IMR-90 (cell line): ENCODE data around the gene LRRC10B. TPM values are rescaled to one million over a fixed set of nuclear protein-coding genes. Genes with fewer than 3 reads are reported as not detected.

Experiments
- ATAC-seq: fragments of 200-7000 bp; cut with Tn5 transposase; 2 replicates; pipeline ENCODE4 v1.9.1; 2020; ENCODE audit warnings: low read depth, mild to moderate bottlenecking, moderate library complexity
- BruUV-seq: library from RNA; stranded (reverse); fragments of 400-500 nt; replicated peaks from 2 replicates; lab custom pipeline; 2021; lab: Mats Ljungman, UMichigan
- CTCF ChIA-PET: fragments of 300-600 bp; formaldehyde crosslinking; extraction: SDS; loops from one replicate; lab custom pipeline; 2021; ENCODE audit warnings: antibody characterized with exemption; lab: Yijun Ruan, JAX
- POLR2A ChIA-PET: fragments of 300-600 bp; sonication (Branson Sonifier 250); formaldehyde crosslinking; loops from one replicate; lab custom pipeline; 2022; ENCODE audit warnings: antibody characterized with exemption; ENCODE audit not compliant: unreplicated experiment; lab: Charles Lee
- DNase-seq: peaks from one replicate; pipeline ENCODE4 v3.0.0; 2013
- H2AFZ ChIP-seq: replicated peaks from 2 replicates; pipeline ENCODE3; 2013; ENCODE audit warnings: low read length, mild to moderate bottlenecking; ENCODE audit not compliant: poor library complexity
- H2AK5ac ChIP-seq: 2 replicates; pipeline ENCODE4 v1.6.1; 2013; ENCODE audit warnings: low read depth, low read length, inconsistent platforms
- H2AK9ac ChIP-seq: replicated peaks from 2 replicates; pipeline ENCODE3; 2013; ENCODE audit warnings: mild to moderate bottlenecking, low read depth, low read length, moderate library complexity; ENCODE audit not compliant: poor library complexity
- H2BK120ac ChIP-seq: 2 replicates; pipeline ENCODE4 v1.6.1; 2013; ENCODE audit warnings: low read depth, low read length, inconsistent platforms
- H2BK15ac ChIP-seq: 3 replicates; pipeline ENCODE4 v1.6.1; 2013; ENCODE audit warnings: low read depth, low read length, inconsistent platforms
- H2BK20ac ChIP-seq: 2 replicates; pipeline ENCODE4 v1.6.1; 2013; ENCODE audit warnings: low read depth, mild to moderate bottlenecking, inconsistent platforms, low read length, moderate library complexity
- H2BK5ac ChIP-seq: 2 replicates; pipeline ENCODE4 v1.6.1; 2013; ENCODE audit warnings: mild to moderate bottlenecking, low read depth, low read length, inconsistent platforms; ENCODE audit not compliant: poor library complexity, severe bottlenecking
- H3K14ac ChIP-seq: replicated peaks from 2 replicates; pipeline ENCODE4 v1.6.1; 2013; ENCODE audit warnings: low read depth, low read length, inconsistent platforms
- H3K18ac ChIP-seq: 2 replicates; pipeline ENCODE4 v1.6.1; 2013; ENCODE audit warnings: low read depth, low read length, control low read depth
- H3K23ac ChIP-seq: 2 replicates; pipeline ENCODE4 v1.6.1; 2013; ENCODE audit warnings: low read depth, low read length, inconsistent platforms
- H3K27ac ChIP-seq: 2 replicates; pipeline ENCODE4 v1.5.1; 2013; ENCODE audit warnings: mild to moderate bottlenecking, control low read depth, low read length; ENCODE audit not compliant: insufficient read depth
- H3K27me3 ChIP-seq: 2 replicates; pipeline ENCODE4 v1.6.1; 2013; ENCODE audit warnings: low read length; ENCODE audit not compliant: control insufficient read depth, insufficient read depth
- H3K36me3 ChIP-seq: 2 replicates; pipeline ENCODE4 v1.6.1; 2013; ENCODE audit warnings: low read length, mixed read lengths; ENCODE audit not compliant: control insufficient read depth, insufficient read depth
- H3K4ac ChIP-seq: 2 replicates; pipeline ENCODE4 v1.6.1; 2013; ENCODE audit warnings: low read depth, low read length, inconsistent platforms
- H3K4me1 ChIP-seq: 2 replicates; pipeline ENCODE4 v1.6.1; 2013; ENCODE audit warnings: low read length, mixed read lengths; ENCODE audit not compliant: control insufficient read depth, insufficient read depth
- H3K4me2 ChIP-seq: 2 replicates; pipeline ENCODE4 v1.6.1; 2013; ENCODE audit warnings: low read depth, mild to moderate bottlenecking, control low read depth, low read length, moderate library complexity
- H3K4me3 ChIP-seq: 2 replicates; pipeline ENCODE4 v1.5.1; 2013; ENCODE audit warnings: low read depth, mild to moderate bottlenecking, control low read depth, low read length, moderate library complexity; ENCODE audit not compliant: insufficient read depth
- H3K56ac ChIP-seq: 2 replicates; pipeline ENCODE4 v1.6.1; 2013; ENCODE audit warnings: low read length, inconsistent platforms; ENCODE audit not compliant: insufficient read depth; ENCODE audit errors: extremely low read depth
- H3K79me1 ChIP-seq, 2 experiments: 2 replicates each; pipeline ENCODE4 v1.6.1; 2013; ENCODE audit warnings: low read length in 2 of 2, inconsistent platforms in 1 of 2, low read depth in 1 of 2
- H3K9ac ChIP-seq: 2 replicates; pipeline ENCODE4 v1.6.1; 2013; ENCODE audit warnings: low read depth, low read length, control low read depth
- H3K9me1 ChIP-seq: 2 replicates; pipeline ENCODE4 v1.6.1; 2013; ENCODE audit warnings: low read length, inconsistent platforms; ENCODE audit not compliant: insufficient read depth
- H3K9me3 ChIP-seq: 2 replicates; pipeline ENCODE4 v1.6.1; 2013; ENCODE audit warnings: low read length; ENCODE audit not compliant: control insufficient read depth, insufficient read depth
- H4K20me1 ChIP-seq: 2 replicates; pipeline ENCODE4 v1.6.1; 2013; ENCODE audit warnings: low read length, inconsistent platforms; ENCODE audit not compliant: insufficient read depth
- H4K5ac ChIP-seq: 2 replicates; pipeline ENCODE4 v1.6.1; 2013; ENCODE audit warnings: mild to moderate bottlenecking, low read depth, low read length, control low read depth
- H4K8ac ChIP-seq, 2 experiments: 2 replicates each; pipeline ENCODE4 v1.6.1; 2013; ENCODE audit warnings: low read depth in 2 of 2, low read length in 2 of 2, control low read depth in 1 of 2, inconsistent platforms in 1 of 2
- H4K91ac ChIP-seq: 2 replicates; pipeline ENCODE4 v1.6.1; 2013; ENCODE audit warnings: low read depth, low read length, inconsistent platforms; ENCODE audit not compliant: insufficient read depth
- BHLHE40 ChIP-seq: fragments of 150-350 bp; IDR thresholded peaks from 2 replicates; pipeline ENCODE4 v1.6.1; 2016; ENCODE audit warnings: mild to moderate bottlenecking, low read depth, low read length
- CEBPB ChIP-seq: IDR thresholded peaks from 2 replicates; pipeline ENCODE4 v1.6.1; 2012; ENCODE audit warnings: low read depth, low read length, improper control_type of control experiment
- CHD1 ChIP-seq: IDR thresholded peaks from 2 replicates; pipeline ENCODE4 v1.6.1; 2012; ENCODE audit warnings: low read depth, low read length, improper control_type of control experiment
- ELK1 ChIP-seq: fragments of 150-350 bp; IDR thresholded peaks from 2 replicates; pipeline ENCODE4 v1.6.1; 2016; ENCODE audit warnings: low read depth, mild to moderate bottlenecking, low read length, moderate library complexity, borderline replicate concordance
- FOS ChIP-seq: fragments of 150-350 bp; IDR thresholded peaks from 2 replicates; pipeline ENCODE4 v1.6.1; 2016; ENCODE audit warnings: low read depth, low read length
- MAFK ChIP-seq: IDR thresholded peaks from 2 replicates; pipeline ENCODE4 v1.6.1; 2012; ENCODE audit warnings: low read depth, low read length, improper control_type of control experiment
- MAZ ChIP-seq: IDR thresholded peaks from 2 replicates; pipeline ENCODE4 v1.6.1; 2012; ENCODE audit warnings: low read depth, mild to moderate bottlenecking, low read length, improper control_type of control experiment, moderate library complexity, borderline replicate concordance
- MXI1 ChIP-seq: IDR thresholded peaks from 2 replicates; pipeline ENCODE4 v1.6.1; 2012; ENCODE audit warnings: low read depth, mild to moderate bottlenecking, low read length, moderate library complexity, borderline replicate concordance
- NFE2L2 ChIP-seq: fragments of 150-350 bp; IDR thresholded peaks from 2 replicates; pipeline ENCODE4 v1.6.1; 2016; ENCODE audit warnings: low read depth, mild to moderate bottlenecking, low read length
- POLR2A ChIP-seq: IDR thresholded peaks from 2 replicates; pipeline ENCODE4 v1.6.1; 2012; ENCODE audit warnings: mild to moderate bottlenecking, low read depth, low read length
- RAD21 ChIP-seq: IDR thresholded peaks from 2 replicates; pipeline ENCODE4 v1.6.1; 2012; ENCODE audit warnings: low read length, improper control_type of control experiment
- RCOR1 ChIP-seq: IDR thresholded peaks from 2 replicates; pipeline ENCODE4 v1.6.1; 2012; ENCODE audit warnings: mild to moderate bottlenecking, low read length, improper control_type of control experiment; ENCODE audit not compliant: insufficient replicate concordance
- RFX5 ChIP-seq: IDR thresholded peaks from 2 replicates; pipeline ENCODE4 v1.8.0; 2012; ENCODE audit warnings: low read depth, mild to moderate bottlenecking, low read length, moderate library complexity
- SMC3 ChIP-seq: fragments of 150-350 bp; IDR thresholded peaks from 2 replicates; pipeline ENCODE4 v1.6.1; 2016; ENCODE audit warnings: low read depth, mild to moderate bottlenecking, antibody characterized with exemption, low read length, moderate library complexity
- USF2 ChIP-seq: fragments of 150-350 bp; IDR thresholded peaks from 2 replicates; pipeline ENCODE4 v1.6.1; 2017; ENCODE audit warnings: mild to moderate bottlenecking, antibody characterized with exemption, low read length, low read depth
- WGBS, 2 experiments: methylation state at CpG; one replicate each; pipeline versions ENCODE4 v1.1.5 to v1.1.7; 2013; ENCODE audit warnings: missing lambda C conversion rate in 2 of 2; ENCODE audit not compliant: insufficient read length in 1 of 2; ENCODE audit errors: extremely low coverage in 2 of 2; 5-methylcytosine and 5-hydroxymethylcytosine counted together
- dilution Hi-C: fragments of 300-500 bp; cut with HindIII; formaldehyde crosslinking; loops from one replicate; pipeline ENCODE4 v1.14.3; 2018; ENCODE audit warnings: low sequenced_read_pairs; ENCODE audit not compliant: unreplicated experiment
- in situ Hi-C: fragments of 300-500 bp; cut with MboI; formaldehyde crosslinking; loops from 3 replicates; pipeline ENCODE4 v1.14.3; 2019; ENCODE audit warnings: low sequenced_read_pairs, inconsistent platforms, mixed read lengths
- intact Hi-C: fragments of 100-400 bp; cut with micrococcal nuclease; formaldehyde crosslinking; loops from 2 replicates; pipeline ENCODE4 v1.10.0; 2022
- polyA plus RNA-seq, 3 experiments: library from polyadenylated mRNA; depleted of rRNA; stranded (reverse); fragments of >200 nt; gene quantifications; 2 replicates each; pipeline ENCODE4 v1.2.3, GENCODE V29; 2012; ENCODE audit warnings: low replicate concordance in 1 of 3
- total RNA-seq: library from RNA; depleted of rRNA; stranded (reverse); fragments of >200 nt; gene quantifications from 2 replicates; pipeline ENCODE4 v1.2.3, GENCODE V29; 2012
- TF ChIP-seq, protein P1 (sequence below): conservative IDR thresholded peaks from 2 replicates; pipeline ENCODE4 v1.5.1; 2012; ENCODE audit warnings: mild to moderate bottlenecking, low read depth, low read length, improper control_type of control experiment

LRRC10B gene
- total and polyA plus RNA-seq, 2 of the 4 experiments (the other 2 are of a cell fraction), result not detected

DNA sequence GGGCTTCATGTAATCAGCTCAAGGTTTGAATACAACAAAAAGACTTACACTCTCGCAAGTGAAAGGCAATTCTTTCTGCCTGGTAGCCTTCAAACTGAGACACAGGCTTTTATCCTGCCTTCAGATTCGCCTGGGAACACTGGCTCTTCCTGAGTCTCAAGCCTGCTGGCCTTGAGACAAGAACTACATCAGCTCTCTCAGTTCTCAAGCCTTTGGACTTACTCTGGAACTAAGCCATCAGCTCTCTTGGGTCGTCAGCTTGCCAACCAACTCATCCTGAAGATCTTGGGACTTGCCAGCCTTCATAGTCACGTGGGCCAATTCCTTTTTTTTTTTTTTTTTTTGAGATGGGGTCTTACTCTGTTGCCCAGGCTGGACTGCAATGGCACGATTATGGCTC, 35.7 kb upstream of the LRRC10B start:
- no TSS peak for BruUV-seq
- no peak overlapping the region for H4K5ac ChIP-seq
- WGBS, 2 experiments, result 100% methylated on average over 2 of the region's 5 CpGs; no CpG with 5 or more reads in 1 of the 2 experiments
- H3K4me3 ChIP-seq, result no peak overlapping the region
- ChIA-PET CTCF (interaction anchor here (0.6 to 1.8 kb wide), 2 partner anchors 15 to 166 kb away, joined by 3 to 5 read pairs; no protein-coding TSS in a partner anchor), POLR2A (interaction anchor here (0.6 kb wide), 1 partner anchor 231 kb away, joined by 5 read pairs; no protein-coding TSS in a partner anchor)
- H2BK20ac ChIP-seq, result no peak overlapping the region
- no peak overlapping the region for H2AFZ ChIP-seq
- intact Hi-C loops (no loop called here), dilution Hi-C loops (no loop called here), in situ Hi-C loops (no loop called here)
- no peak overlapping the region for H4K8ac ChIP-seq
- 0 out of 2 replicates have a peak, but pooled peaks cover 6% of the 10 kb centered on the region for H3K9me1 ChIP-seq
- no peak overlapping the region for H4K91ac ChIP-seq
- no peak overlapping the region for H3K14ac ChIP-seq
- H3K4me2 ChIP-seq, result no peak overlapping the region
- H2AK5ac ChIP-seq, result no peak overlapping the region
- H2BK5ac ChIP-seq, result no peak overlapping the region
- peaks cover 2% of the 10 kb centered on the region; the same call in 1 of the 2 replicates for H3K9me3 ChIP-seq
- peak; percentile 26 for DNase-seq
- H3K79me1 ChIP-seq, result no peaks in the 10 kb centered on the region
- H3K36me3 ChIP-seq, result peaks cover 14% of the 10 kb centered on the region
- no peak overlapping the region for H3K23ac ChIP-seq
- H3K56ac ChIP-seq, result no peak overlapping the region
- no peak overlapping the region for H2BK15ac ChIP-seq
- no peaks in the 10 kb centered on the region for H3K27me3 ChIP-seq
- no peak for ATAC-seq
- H2BK120ac ChIP-seq, result no peak overlapping the region
- no peaks in the 10 kb centered on the region for H3K4me1 ChIP-seq
- no peak overlapping the region for H3K27ac ChIP-seq
- H2AK9ac ChIP-seq, result no peak overlapping the region
- no peak overlapping the region for H3K9ac ChIP-seq
- no peak overlapping the region for H3K18ac ChIP-seq
- no peak overlapping the region for H3K4ac ChIP-seq
- no peaks in the 10 kb centered on the region; the same call in 1 of the 2 replicates for H4K20me1 ChIP-seq
- TF ChIP-seq MAFK (no peak), POLR2A (no peak), FOS (no peak), RAD21 (no peak), RFX5 (no peak), SMC3 (no peak), CEBPB (no peak), USF2 (no peak), MXI1 (no peak), ELK1 (no peak), BHLHE40 (no peak), NFE2L2 (no peak), MAZ (no peak), RCOR1 (no peak), CHD1 (no peak)
- TF ChIP-seq, protein P1, sequence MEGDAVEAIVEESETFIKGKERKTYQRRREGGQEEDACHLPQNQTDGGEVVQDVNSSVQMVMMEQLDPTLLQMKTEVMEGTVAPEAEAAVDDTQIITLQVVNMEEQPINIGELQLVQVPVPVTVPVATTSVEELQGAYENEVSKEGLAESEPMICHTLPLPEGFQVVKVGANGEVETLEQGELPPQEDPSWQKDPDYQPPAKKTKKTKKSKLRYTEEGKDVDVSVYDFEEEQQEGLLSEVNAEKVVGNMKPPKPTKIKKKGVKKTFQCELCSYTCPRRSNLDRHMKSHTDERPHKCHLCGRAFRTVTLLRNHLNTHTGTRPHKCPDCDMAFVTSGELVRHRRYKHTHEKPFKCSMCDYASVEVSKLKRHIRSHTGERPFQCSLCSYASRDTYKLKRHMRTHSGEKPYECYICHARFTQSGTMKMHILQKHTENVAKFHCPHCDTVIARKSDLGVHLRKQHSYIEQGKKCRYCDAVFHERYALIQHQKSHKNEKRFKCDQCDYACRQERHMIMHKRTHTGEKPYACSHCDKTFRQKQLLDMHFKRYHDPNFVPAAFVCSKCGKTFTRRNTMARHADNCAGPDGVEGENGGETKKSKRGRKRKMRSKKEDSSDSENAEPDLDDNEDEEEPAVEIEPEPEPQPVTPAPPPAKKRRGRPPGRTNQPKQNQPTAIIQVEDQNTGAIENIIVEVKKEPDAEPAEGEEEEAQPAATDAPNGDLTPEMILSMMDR, result no peak
